ENCODE results near the gene URI1. TPM values are rescaled to one million over a fixed set of nuclear protein-coding genes. Genes with fewer than 3 reads are reported as not detected.
"Not testable (repeated sequence)": the region's sequence is repeated elsewhere in the genome, so short reads cannot be mapped to it uniquely, and the experiment has no call there.

URI1 gene, protein sequence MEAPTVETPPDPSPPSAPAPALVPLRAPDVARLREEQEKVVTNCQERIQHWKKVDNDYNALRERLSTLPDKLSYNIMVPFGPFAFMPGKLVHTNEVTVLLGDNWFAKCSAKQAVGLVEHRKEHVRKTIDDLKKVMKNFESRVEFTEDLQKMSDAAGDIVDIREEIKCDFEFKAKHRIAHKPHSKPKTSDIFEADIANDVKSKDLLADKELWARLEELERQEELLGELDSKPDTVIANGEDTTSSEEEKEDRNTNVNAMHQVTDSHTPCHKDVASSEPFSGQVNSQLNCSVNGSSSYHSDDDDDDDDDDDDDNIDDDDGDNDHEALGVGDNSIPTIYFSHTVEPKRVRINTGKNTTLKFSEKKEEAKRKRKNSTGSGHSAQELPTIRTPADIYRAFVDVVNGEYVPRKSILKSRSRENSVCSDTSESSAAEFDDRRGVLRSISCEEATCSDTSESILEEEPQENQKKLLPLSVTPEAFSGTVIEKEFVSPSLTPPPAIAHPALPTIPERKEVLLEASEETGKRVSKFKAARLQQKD
- 100 to 1,000 TPM in 2 of 3 donors, 10 to 100 TPM in 1; 96.9 to 114 (median 107) TPM for polyA plus RNA-seq (ENCODE audit: insufficient read length in 3 of 3)
- long read RNA-seq, donor 1, partial matches to known transcripts, result 34 of 42 reads
- long read RNA-seq, donor 1, other reads (novel, unspliced or antisense), result 0 of 42 reads
- long read RNA-seq, donor 2, partial matches to known transcripts, result 24 of 29 reads
- long read RNA-seq, donor 2, other reads (novel, unspliced or antisense), result 0 of 29 reads
- long read RNA-seq, donor 3, transcript URI1-202 (11 exons, 3,444 nt), result major isoform, 15 of 98 reads
- long read RNA-seq, donor 3, partial matches to known transcripts, result 77 of 98 reads
- long read RNA-seq, donor 3, other reads (novel, unspliced or antisense), result 0 of 98 reads
- long read RNA-seq, donor 4, transcript URI1-211 (3 exons, 1,032 nt), result minor isoform, 7 of 71 reads
- long read RNA-seq, donor 4, transcript URI1-202 (11 exons, 3,444 nt), result major isoform, 10 of 71 reads
- long read RNA-seq, donor 4, partial matches to known transcripts, result 51 of 71 reads
- long read RNA-seq, donor 4, other reads (novel, unspliced or antisense), result 0 of 71 reads
- long read RNA-seq, donor 5, transcript URI1-211 (3 exons, 1,032 nt), result major isoform, 13 of 115 reads
- long read RNA-seq, donor 5, transcript URI1-202 (11 exons, 3,444 nt), result minor isoform, 12 of 115 reads
- long read RNA-seq, donor 5, partial matches to known transcripts, result 88 of 115 reads
- long read RNA-seq, donor 5, other reads (novel, unspliced or antisense), result 0 of 115 reads
- long read RNA-seq, donor 6, transcript URI1-211 (3 exons, 1,032 nt), result major isoform, 7 of 45 reads
- long read RNA-seq, donor 6, partial matches to known transcripts, result 30 of 45 reads
- long read RNA-seq, donor 6, other reads (novel, unspliced or antisense), result 0 of 45 reads
- long read RNA-seq, donor 7, transcript URI1-202 (11 exons, 3,444 nt), result major isoform, 11 of 96 reads
- long read RNA-seq, donor 7, partial matches to known transcripts, result 79 of 96 reads
- long read RNA-seq, donor 7, other reads (novel, unspliced or antisense), result 0 of 96 reads
- long read RNA-seq, donor 8, transcript URI1-202 (11 exons, 3,444 nt), result major isoform, 12 of 59 reads
- long read RNA-seq, donor 8, transcript URI1-211 (3 exons, 1,032 nt), result major isoform, 12 of 59 reads
- long read RNA-seq, donor 8, partial matches to known transcripts, result 32 of 59 reads
- long read RNA-seq, donor 8, other reads (novel, unspliced or antisense), result 0 of 59 reads
- long read RNA-seq, donor 9, transcript URI1-202 (11 exons, 3,444 nt), result major isoform, 13 of 51 reads
- long read RNA-seq, donor 9, transcript URI1-211 (3 exons, 1,032 nt), result minor isoform, 6 of 51 reads
- long read RNA-seq, donor 9, partial matches to known transcripts, result 30 of 51 reads
- long read RNA-seq, donor 9, other reads (novel, unspliced or antisense), result 0 of 51 reads
- long read RNA-seq, donor 10, transcript URI1-202 (11 exons, 3,444 nt), result major isoform, 7 of 72 reads
- long read RNA-seq, donor 10, partial matches to known transcripts, result 61 of 72 reads
- long read RNA-seq, donor 10, other reads (novel, unspliced or antisense), result 0 of 72 reads
- long read RNA-seq, donor 11, transcript URI1-202 (11 exons, 3,444 nt), result major isoform, 9 of 73 reads
- long read RNA-seq, donor 11, partial matches to known transcripts, result 56 of 73 reads
- long read RNA-seq, donor 11, other reads (novel, unspliced or antisense), result 0 of 73 reads
- long read RNA-seq, donor 12, partial matches to known transcripts, result 0 of 8 reads
- long read RNA-seq, donor 12, other reads (novel, unspliced or antisense), result 0 of 8 reads
- long read RNA-seq, donor 13, transcript URI1-202 (11 exons, 3,444 nt), result major isoform, 13 of 139 reads
- long read RNA-seq, donor 13, transcript URI1-211 (3 exons, 1,032 nt), result minor isoform, 9 of 139 reads
- long read RNA-seq, donor 13, partial matches to known transcripts, result 115 of 139 reads
- long read RNA-seq, donor 13, other reads (novel, unspliced or antisense), result 0 of 139 reads
- long read RNA-seq, donor 14, transcript URI1-202 (11 exons, 3,444 nt), result major isoform, 10 of 44 reads
- long read RNA-seq, donor 14, partial matches to known transcripts, result 27 of 44 reads
- long read RNA-seq, donor 14, other reads (novel, unspliced or antisense), result 0 of 44 reads
- long read RNA-seq, donor 15, transcript URI1-202 (11 exons, 3,444 nt), result major isoform, 5 of 17 reads
- long read RNA-seq, donor 15, partial matches to known transcripts, result 10 of 17 reads
- long read RNA-seq, donor 15, other reads (novel, unspliced or antisense), result 0 of 17 reads
- long read RNA-seq, donor 16, transcript URI1-211 (3 exons, 1,032 nt), result major isoform, 30 of 184 reads
- long read RNA-seq, donor 16, transcript URI1-202 (11 exons, 3,444 nt), result minor isoform, 24 of 184 reads
- long read RNA-seq, donor 16, partial matches to known transcripts, result 121 of 184 reads
- long read RNA-seq, donor 16, other reads (novel, unspliced or antisense), result 5 of 184 reads

DNA sequence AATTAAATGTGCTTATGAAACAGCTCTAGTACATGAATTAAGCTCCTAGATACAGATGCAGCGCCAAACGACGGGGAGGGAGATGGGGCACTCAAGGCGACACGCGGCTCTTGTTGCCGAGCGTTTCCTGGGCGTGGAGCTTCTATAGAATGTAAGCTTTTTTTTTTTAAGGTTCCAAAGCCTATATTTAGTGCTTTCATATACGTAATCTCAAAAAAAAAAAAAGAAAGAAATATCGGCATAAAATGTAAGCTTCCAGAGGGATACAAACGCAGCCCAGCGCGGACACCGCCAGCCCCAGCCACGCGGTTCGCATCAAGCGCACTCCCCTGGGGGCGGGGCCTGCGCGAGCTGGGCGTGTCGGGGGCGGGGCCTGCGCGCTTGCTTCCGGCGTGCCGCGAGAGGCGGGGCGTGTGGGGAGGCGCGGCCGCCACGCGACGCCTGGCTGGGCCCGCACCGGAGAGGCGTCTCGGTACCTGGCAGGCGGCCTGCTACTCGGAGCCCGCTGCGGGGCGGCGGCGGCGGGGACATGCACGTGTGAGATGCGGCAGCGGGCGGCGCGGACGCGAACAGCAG is at the start of gene URI1:
TSS of gene URI1 (plus strand) at position 412 of the 576 bp plus-strand sequence. CDS start 309 bp downstream, outside the sequence.
- DNase-seq (ENCODE audit: extremely low read depth in 1 of 11, low read depth in 9 of 11, low spot score in 4 of 11), result peak; percentile 36 to 86 (median 80)

DNA sequence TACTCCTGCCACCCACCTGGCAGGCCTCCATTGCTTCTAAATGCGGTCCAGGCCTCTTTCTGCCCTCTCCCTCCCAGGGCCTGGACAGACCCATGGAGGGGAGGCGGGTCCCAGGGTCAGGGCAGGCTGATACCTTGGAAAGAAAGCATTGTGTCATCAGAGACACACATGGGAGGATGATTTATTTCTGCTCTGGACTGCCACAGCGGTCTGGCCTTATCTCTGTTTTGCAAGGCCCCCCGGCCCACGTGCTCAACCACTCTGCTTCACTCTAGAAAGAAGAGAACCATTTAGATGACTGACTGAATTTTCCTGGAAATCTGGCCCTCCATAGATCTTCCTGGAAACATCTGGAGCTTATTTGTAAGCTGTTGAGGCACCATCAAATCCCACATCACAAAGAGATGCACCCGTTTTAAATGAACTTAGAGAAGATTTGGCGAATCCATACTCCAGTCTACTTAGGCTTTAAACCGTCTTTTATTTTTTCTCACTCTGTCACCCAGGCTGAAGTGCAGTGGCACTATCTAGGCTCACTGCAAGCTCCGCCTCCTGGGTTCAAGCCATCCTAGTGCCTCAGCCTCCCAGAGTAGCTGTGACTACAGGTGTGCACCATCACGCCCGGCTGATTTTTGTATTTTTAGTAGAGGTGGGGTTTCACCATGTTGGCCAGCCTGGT is 48.3 kb upstream of the URI1 start:
- no peak for DNase-seq (ENCODE audit: extremely low read depth in 1 of 11, low read depth in 9 of 11, low spot score in 4 of 11)

DNA sequence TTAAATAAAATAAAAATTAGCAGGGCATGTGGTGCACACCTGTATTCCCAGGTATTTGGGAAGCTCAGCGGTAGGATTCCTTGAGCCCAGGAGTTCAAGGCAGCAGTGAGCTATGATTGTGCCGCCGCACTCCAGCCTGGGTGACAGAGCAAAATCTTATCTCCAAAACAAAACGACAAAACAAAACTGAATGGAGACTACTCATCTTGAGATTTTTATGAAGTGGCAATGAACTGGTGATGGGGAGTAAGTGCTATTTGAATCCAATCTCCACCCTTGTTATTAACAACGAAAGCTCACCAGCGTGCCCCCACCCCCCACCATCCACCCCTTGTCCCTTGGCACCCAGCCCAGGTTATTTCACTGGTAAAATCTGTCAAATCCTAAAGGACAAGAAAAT is 45.2 kb upstream of the URI1 start:
- DNase-seq (ENCODE audit: extremely low read depth in 1 of 11, low read depth in 9 of 11, low spot score in 4 of 11), result no peak

DNA sequence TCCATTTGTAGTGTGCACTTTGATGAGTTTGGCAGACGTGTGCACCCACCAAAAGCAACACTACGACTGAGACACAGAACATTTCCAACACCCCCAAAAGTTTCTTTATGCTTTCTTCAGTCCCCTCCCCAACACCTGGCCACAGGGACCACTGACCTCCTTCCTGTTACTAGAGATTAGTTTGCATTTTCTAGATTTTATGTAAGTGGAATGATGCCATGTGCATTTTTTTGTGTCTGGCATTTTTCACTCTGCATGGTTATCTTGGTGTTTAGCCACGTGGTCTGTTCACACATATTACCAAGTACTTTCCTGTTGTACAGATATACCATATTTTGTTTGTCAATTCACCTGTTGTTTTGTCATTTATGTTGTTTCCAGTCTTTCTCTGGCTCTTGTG is 44.6 kb upstream of the URI1 start:
- DNase-seq (ENCODE audit: extremely low read depth in 1 of 11, low read depth in 9 of 11, low spot score in 4 of 11), result no peak

DNA sequence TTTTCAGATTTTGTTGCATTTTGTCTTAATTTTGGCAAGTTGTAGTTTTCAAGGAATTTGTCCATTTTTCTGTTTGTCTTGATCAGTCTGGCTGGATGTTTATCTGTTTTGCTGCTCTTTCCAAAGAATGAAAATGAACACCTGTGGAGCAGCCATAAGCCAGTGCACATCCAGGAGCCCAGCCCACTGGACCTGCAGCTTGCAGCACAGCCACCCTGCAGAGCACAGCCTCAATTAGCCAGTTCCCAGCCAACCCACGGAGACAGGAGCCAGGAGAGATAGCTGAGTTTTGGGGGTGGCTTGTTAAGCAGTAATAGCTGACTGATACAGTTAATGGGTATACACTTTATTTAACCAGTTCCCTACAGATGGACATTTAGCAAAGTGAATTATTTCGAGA is 38.0 kb upstream of the URI1 start:
- DNase-seq (ENCODE audit: extremely low read depth in 1 of 11, low read depth in 9 of 11, low spot score in 4 of 11), result no peak

DNA sequence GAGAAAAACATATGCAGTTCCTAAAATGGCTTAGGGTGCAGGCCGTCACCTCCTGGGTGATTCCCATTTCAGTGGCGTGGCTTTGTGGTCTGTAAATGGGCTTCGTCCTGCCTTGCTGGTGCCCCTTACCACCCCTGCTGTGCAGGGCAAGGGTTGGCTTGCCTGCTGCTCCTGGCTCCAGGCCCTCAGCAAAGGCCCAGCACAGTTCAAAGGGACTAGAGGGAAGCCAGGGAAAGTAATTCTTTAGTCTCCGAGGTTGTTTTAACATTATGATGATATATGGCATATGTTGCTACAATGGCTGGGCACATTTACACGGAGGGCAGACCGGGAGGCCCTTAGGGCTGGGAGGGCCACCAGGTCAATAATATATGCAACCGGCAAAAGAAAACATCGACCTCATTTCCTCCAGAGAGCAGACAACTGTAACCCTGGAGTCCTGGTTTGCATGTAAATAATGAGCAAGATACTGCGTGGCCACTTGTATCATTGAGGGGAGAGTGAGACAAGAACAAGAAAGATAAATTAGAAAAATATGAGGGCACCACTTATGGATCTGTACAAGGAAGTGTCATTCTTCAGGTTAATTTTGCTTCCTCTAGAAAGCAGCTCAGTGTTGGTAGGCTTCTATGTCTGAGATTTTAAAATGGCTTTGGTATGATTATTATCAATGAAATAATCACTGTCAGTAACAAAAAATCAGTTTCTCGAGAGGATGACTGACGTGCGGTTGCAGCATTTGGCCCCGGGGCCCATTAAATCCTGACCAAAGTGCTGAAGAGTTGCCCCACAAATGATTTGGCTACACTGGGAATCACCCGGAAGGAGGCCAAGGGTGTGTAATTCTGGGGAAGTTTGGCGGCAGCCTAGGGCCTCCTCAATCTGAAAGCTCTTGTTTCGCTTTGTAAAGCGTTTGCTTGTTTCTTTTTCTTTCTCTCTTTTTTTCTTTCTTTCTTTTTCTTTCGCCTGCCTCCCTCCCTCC is 32.8 kb upstream of the URI1 start:
- DNase-seq (ENCODE audit: extremely low read depth in 1 of 11, low read depth in 9 of 11, low spot score in 4 of 11), result no peak

DNA sequence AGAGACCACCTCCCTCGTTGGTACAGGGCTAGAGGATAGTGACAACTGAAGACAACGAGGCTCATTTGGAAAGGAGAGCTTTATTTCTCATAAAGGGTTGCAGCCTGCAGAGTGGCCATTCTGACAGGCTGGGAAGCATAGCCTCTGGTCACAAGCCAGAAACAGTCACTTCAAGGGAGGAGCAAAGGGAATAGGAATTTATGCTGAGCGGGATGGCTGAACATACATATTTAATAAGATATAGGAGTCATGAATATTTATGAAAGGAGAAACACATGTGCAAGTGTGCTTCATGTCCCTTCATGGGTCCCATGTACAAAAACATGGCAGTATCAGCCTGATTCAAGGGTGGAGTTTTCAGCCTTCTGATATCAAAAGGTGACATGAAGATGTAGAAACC is 27.1 kb upstream of the URI1 start:
- DNase-seq (ENCODE audit: extremely low read depth in 1 of 11, low read depth in 9 of 11, low spot score in 4 of 11), result no peak

DNA sequence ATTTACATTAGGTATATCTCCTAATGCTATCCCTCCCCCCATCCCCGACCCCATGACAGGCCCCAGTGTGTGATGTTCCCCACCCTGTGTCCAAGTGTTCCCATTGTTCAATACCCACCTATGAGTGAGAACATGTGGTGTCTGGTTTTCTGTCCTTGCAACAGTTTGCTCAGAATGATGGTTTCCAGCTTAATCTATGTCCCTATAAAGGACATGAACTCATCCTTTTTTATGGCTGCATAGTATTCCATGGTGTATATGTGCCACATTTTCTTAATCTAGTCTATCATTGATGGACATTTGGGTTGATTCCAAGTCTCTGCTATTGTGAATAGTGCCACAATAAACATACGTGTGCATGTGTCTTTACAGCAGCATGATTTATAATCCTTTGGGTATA is 26.2 kb upstream of the URI1 start:
- not testable (repeated sequence) for DNase-seq (ENCODE audit: extremely low read depth in 1 of 11, low read depth in 9 of 11, low spot score in 4 of 11)

DNA sequence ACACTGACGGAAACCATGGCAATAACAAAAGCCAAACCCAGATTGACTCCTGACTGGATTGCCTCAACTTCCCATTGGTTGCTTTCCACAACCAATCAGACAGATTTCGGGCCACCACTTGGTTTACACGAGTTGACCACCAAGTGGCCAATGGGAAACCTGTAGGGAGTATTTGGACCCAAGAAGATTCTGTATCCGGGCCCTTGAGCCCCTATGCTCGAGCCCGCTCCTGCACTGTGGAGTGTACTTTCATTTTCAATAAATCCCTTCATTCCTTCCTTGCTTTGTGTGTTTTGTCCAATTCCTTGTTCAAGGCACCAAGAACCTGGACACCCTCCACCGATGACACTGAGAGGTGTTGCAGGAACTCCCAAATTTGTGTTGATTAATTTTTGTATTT is 24.1 kb upstream of the URI1 start:
- DNase-seq (ENCODE audit: extremely low read depth in 1 of 11, low read depth in 9 of 11, low spot score in 4 of 11), result no peak

DNA sequence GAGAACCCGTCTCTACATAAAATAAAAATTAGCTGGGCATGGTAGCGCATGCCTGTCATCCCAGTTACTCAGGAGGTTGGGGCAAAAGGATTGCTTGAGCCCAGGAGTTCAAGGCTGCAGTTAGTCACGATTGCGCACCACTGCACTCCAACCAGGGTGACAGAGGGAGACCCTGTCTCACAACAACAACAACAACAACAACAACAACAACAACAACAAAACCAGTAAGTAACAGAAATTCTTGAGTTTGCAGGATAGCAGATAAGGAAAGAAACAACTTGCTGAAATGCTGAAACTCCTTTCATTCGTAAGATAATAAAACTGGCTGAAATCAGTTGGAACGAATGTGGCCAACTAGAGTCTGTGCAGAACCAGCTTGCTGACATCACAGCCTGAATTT is 23.1 kb upstream of the URI1 start:
- DNase-seq (ENCODE audit: extremely low read depth in 1 of 11, low read depth in 9 of 11, low spot score in 4 of 11), result no peak

DNA sequence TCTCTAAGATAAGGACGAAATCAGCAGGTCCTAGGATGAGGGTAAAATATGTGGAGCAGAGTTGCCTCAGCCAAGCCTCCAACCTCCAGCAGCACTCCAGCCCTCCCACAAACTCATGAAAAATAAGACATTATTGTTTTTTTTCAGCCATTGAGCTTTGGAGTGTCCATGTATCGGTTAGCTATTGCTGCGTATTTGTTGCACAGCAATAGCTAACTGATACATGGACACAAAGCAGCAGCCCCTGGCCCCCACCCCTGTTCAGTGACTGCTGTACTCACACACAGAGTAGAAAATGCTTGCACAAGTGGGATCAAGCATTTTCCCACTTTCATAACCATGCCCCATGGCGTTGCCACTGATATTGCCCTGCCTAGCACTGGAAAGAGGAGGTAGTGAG is 19.1 kb upstream of the URI1 start:
- no peak for DNase-seq (ENCODE audit: extremely low read depth in 1 of 11, low read depth in 9 of 11, low spot score in 4 of 11)

DNA sequence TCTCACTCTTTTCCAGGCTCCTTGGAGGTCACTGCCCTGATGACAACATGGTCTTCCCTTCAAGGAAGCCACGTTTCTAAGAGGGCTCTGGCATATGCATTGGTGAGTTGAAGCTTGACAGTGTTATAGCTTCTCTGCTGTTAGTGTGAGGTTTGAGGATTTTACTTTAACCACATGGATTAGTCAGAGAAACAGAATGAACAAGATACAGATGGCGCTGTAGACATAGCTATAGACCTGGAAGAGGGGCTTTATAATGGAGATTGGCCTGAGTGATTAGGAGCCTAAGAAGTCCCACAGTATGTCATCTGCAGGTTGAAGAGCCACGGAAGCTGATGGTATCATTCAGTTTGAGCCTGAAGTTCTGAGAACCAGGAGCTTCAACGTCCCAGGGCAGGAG is 18.4 kb upstream of the URI1 start:
- no peak for DNase-seq (ENCODE audit: extremely low read depth in 1 of 11, low read depth in 9 of 11, low spot score in 4 of 11)

DNA sequence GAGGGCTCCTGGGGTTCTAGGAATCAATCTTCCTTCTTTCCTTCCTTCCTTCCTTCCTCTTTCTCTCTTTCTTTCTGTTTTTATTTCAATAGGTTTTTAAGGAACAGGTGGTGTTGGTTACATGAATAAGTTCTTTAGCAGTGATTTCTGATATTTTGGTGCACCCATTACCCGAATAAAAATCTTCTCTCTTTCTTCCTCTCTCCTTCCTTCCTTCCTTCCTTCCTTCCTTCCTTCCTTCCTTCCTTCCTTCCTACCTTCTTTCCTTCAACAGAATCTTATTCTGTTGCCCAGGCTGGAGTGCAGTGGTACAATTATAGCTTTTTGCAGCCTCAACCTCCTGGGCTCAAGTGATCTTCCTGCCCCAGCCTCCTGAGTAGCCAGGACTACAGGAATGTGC is 16.0 kb upstream of the URI1 start:
- DNase-seq (ENCODE audit: extremely low read depth in 1 of 11, low read depth in 9 of 11, low spot score in 4 of 11), result no peak

DNA sequence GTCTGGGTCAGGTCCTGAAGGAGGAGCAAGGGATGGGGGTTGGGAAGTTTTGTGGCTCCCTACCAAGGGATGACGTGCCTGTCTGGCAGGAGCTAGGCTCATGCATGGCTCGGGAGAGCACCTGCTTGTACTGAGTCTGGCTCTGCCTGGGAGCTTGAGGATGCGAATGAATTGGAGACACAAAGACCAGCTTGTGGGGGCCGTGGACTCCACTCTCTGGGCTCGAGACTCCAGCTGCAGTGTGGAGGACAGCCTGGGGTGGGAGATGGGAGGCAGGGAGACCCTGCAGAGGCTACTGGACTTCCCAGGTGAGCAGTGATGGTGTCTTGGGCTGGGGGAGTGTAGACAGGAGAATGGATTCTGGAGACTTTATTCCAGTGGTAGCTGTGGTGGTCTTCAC is 15.2 kb upstream of the URI1 start:
- DNase-seq (ENCODE audit: extremely low read depth in 1 of 11, low read depth in 9 of 11, low spot score in 4 of 11), result no peak
